Stimulated activated CD4-positive, alpha-beta T cell treated with anti-CD3 and anti-CD28 coated beads, Interleukin-2, amount 100 ng/mL, for 48 hours (primary cell): ENCODE measurements around the gene NMBR.
"Not testable (repeated sequence)": the region's sequence is repeated elsewhere in the genome, so short reads cannot be mapped to it uniquely, and the experiment has no call there.

Experiments used
- DNase-seq, 2 donors: peaks; one replicate each; pipeline ENCODE4 v3.0.0-alpha.2; 2020

The NMBR gene

DNA sequence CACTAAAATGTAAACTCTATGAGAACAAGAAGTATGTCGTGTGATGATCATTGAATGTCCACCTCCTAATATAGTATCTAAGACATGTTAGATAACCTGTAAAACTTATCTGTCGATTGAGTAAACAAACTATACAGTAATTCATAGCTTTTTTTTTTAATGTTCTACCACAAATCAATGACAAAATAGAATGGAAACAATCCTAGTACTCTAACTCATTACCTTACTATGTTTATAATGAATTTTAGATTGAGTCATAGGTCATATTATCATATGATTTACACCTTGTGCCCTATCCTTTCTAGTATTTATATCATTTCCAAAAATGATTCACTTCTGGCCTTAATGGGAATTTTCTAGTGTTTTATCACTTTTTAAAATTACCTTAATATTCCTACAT, 6.3 kb upstream of the NMBR start:
- DNase-seq, result no peak

DNA sequence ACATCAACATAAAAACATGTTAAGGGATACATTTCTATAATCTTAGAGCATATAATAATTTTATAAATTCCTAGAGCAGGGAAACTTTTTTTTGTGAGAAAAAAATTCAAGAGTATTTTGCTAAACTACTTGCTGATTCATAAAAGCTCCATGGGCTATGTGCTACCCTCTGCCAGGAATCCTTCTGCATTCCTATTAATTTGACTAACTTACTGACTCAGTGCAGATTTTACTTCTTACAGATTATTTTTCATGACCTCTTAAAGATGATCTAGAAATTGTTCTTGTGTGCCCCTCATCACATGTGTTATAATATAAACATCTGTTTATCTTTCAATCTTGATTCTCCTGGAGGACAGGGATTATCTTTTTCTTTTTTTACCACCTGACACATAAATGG, 5.8 kb upstream of the NMBR start:
- DNase-seq, result no peak

DNA sequence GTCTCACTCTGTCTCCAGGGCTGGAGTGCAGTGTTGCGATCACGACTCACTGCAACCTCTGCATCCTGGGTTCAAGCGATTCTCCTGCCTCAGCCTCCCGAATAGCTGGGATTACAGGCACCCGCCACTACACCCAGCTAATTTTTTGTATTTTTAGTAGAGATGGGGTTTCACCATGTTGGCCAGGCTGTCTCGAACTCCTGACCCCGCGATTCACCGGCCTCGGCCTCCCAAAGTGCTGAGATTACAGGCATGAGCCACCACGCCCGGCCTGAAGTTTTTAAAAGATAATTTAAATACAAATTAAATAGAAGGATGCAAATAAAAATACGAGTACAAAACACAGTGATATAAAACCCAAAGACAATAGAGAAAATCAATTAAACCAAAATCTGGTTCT, 5.4 kb downstream of the NMBR start:
- DNase-seq, result not testable (repeated sequence)

DNA sequence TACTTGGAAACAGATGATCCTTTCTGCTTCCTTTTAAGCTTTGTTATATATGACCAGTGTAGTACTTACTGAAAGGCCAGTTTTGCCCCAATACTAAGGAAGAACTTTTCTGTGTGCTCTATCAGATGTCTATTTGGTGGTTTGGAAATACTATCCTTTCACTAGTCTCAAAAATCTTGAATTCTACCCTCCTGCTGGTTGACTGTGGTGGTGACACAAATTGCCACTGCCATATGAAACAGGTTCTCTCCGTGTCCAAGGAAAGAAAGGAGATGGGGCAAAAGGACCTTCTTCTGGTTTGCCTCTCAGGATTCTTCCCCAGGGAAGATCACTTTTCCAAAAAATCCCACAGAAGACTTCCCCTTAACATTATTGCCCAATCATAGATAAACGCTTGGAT, 8.0 kb downstream of the NMBR start:
- DNase-seq, result no peak

DNA sequence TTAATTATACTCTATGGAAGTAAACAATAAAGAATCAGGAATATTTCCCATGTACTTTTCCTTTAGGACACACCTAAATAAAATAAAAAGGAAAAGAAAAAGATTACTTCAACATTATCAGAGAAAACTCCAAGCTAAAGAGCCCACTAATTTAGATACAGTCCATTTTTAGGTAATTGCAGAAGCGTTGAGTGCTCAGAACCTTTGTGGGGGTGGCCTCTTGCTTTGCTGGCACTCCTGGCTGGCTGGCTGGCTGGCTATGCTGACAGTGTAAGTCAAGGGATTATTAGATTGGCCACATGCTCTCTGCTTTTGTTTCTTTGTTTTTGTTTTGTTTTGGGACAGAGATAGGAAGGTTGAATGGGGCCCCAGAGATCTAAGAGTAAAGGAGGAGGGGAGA, 14.3 kb downstream of the NMBR start, which contains the start of gene GJE1:
Gene GJE1, plus strand, starts transcription at position 301 of the 400 bp plus-strand sequence. CDS start 234 bp downstream, outside the sequence.
- no peak for DNase-seq

DNA sequence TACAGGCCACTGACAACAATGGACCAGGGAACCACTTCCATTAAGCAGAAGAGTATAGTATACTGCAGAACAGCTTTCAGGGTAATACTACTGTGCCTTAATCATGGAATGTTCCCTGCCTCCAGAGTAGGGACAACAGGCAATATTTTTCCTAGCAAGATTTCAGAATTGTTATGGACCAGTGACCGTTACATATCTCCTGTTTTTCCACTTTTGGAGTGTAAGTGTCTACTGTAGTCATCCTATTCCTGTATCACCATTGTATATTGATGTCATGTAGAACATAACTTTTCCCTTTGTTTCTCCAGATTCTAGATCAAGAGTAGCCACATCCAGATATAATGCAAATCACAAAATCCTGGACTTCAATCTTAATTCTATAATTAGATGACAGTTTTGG, 16.1 kb downstream of the NMBR start:
- no peak for DNase-seq

DNA sequence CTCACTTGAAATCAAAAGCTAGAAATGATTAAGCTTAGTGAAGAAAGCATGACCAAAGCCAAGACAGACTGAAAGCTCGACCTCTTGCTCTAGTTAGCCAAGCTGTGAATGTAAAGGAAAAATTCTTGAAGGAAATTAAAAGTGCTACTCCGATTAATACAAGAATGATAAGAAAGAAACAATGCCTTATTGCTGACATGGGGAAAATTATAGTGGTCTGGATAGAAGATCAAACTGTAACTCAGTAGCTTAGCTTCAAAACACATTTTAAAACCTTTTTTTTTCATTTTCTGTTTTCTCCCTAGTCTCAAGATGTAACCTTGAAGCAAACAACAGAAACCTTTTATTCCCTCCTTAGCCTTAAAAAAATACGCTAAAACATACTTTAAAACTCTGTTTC, 25.6 kb downstream of the NMBR start:
- no peak for DNase-seq

DNA sequence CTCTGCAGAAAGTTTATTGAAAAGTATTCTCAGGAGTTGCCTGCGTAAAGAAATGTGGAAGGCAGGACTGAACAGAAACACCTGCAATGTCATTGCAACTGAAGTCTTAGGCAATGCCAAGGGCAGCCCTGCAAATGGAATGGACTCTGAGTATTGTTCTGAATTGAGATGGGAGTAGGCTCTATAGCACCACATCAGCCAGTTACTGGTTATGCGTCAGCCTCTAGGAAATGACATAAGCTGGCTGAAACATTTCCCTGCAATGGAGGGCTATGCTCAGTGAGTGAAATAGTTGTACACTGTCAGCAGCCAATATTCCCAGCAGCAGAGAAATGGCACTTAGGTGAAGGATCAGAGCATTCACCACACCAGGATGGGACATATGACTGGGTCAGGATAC, 28.0 kb downstream of the NMBR start:
- DNase-seq, result no peak

DNA sequence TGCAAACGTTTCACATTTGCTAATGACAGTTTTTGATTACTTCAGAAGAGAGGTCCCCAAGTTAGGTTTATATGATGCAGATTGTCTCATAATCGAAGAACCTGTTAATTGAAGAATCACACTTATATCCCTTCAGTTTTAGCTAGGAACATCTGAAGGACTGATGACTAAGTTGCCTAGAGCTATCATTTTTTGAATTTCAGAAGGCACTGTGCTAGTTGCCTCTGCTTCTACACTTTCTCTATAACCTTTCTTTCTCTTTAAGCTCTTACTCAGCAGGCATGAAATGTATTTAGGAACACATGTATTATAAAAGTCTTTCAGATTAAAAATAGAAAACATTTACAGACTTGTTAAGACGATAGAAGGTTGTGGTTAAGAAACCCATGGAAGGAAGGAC, 28.6 kb downstream of the NMBR start:
- DNase-seq, result no peak

DNA sequence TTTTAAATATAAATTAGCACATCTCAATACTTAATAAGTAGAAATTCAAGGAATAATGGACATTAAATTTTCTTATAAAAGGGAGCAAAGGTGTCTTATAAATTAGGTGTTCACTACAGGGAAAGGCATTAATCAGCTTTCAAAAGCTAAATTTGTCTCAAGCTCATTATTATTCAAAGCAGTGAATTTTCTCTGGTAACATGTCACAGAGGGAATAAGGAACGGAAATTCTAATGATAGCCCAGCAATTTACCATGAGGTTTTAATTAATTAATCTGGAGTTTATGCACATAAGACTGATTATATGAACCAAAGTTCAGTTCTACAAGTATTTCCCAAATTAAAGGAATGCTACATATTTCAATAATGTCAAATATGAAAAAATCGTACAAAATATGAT, 29.6 kb downstream of the NMBR start:
- no peak for DNase-seq

DNA sequence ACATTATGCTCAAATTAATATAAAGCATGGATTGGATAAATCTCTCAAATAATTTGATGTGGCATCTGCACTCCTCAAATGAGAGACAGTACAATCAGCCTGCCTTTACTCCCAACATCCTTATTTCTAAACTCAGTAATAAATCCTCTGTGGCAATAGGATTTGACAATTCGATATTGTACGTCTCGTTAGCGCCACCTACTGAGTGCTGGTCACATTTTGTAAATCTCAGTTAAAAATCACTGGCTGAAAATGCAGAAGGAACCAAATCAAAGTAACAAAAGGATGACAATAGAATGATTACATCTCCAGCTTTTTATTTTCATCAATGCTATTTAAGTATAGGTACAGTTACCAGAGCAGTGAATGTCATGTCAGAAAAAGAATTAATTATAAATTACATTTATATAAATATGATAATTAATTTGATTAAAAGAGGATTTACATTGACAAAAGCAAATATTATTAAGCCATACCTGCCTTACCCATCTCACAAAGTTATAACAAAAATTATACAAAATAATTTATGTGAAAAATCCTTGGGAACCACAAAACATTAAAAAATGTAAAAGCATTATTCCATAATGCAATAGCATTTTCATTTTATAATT, 34.4 kb downstream of the NMBR start:
- peak; percentile 73 to 76 for DNase-seq

DNA sequence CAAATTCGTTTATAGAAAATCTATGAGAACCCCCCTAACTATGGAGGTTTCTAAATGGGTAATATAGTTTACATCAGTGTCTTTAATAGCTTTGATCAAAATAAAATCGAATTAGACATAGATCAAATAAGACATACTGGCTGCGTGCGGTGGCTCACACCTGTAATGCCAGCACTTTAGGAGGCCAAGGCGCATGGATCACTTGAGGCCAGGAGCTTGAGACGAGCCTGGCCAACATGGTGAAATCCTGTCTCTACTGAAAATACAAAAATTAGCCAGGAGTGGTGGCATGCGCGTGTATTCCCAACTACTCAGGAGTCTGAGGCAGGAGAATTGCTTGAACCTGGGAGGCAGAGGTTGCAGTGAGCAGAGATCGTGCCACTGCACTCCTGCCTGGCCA, 36.1 kb downstream of the NMBR start:
- not testable (repeated sequence) for DNase-seq

DNA sequence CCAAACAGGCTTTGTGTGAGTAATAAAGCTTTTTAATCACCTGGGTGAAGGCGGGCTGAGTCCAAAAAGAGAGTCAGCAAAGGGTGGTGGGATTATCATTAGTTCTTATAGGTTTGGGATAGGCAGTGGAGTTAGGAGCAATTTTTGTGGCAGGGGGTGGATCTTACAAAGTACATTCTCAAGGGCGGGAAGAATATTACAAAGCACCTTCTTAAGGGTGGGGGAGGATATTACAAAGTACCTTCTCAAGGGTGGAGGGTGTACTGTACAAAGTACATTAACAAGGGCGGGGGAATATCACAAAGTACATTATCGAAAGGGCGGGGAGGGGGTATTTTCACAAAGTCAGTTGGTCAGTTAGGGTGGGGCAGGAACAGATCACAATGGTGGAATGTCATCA, 42.1 kb downstream of the NMBR start:
- DNase-seq, result not testable (repeated sequence)

DNA sequence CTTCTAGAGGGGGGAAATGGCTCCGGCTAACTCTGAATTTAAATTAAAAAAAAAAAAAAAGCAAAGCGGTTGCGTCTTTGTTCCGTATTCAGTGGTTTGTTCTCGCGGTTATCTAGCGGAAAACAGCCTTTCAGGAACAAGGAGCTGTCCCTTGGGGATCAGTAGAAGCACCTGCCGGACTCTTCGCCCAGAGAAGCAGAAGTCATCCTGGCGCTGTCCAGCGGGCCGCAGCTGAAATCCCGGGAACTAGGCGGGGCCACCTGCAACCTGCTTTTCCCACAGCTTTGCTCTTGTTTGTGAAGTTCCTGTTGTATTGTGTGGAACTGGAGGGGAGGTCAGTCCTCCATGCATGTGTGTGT, 58.1 kb downstream of the NMBR start:
- no peak for DNase-seq

DNA sequence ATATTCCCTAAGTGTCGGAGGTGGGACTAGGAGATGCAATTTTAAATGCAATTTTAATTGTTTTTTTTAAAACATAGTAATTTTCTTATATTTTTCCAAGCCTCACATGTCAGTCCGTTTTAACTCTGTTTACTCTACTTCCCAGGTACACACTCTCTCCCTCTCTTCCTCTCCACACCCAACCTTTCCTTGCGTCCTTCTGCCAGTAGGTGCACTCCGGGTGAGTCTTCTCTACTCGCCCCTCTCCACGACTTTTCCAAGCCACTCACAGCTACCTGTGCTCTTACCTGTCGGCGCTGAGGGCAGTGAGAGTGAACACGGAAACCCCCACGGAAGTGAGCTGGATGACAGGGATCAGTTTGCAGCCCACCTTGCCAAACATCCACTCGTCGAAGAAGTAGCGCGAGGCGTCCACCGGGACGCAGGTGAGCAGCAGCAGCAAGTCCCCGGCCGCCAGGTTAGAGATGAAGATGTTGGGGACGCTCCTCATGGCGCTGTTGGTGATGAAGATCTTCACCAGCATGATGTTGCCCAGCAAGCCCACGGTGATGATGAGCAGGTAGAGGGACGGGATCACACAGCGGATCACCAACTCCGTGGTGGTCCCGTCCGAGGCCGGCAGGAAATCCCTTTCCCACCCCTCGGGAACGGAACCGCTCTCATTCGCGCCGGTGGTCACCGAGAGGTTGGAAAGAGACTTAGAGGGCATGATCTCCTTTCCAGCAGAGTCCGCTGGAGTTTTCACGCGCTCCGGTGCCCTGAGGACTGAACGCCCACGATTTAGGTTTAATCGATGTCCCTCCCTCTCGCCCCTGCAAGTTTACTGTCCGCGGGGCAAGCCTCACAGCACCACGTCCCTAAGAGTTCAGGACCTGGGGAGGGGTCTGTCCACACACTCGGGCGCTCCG, 58.7 kb downstream of the NMBR start:
- no peak for DNase-seq

DNA sequence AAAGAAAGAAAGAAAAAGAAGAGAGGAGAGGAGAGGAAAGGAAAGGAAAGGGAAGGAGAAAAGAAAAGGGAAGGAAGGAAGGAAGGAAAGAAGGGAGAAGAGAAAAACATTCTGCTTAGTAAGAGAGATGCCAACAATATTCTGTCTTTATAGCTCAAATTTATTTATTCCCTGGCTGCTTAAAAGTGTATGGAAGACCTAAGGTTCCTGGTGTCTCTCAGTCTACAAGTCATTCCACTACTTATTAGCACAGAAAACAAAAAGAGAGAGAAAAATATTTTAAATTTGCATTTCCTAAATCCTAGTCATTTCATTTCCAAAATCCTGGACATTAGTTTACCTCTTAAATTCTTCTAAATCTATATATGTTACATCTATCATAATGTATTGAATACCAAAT, 67.8 kb downstream of the NMBR start:
- no peak for DNase-seq

DNA sequence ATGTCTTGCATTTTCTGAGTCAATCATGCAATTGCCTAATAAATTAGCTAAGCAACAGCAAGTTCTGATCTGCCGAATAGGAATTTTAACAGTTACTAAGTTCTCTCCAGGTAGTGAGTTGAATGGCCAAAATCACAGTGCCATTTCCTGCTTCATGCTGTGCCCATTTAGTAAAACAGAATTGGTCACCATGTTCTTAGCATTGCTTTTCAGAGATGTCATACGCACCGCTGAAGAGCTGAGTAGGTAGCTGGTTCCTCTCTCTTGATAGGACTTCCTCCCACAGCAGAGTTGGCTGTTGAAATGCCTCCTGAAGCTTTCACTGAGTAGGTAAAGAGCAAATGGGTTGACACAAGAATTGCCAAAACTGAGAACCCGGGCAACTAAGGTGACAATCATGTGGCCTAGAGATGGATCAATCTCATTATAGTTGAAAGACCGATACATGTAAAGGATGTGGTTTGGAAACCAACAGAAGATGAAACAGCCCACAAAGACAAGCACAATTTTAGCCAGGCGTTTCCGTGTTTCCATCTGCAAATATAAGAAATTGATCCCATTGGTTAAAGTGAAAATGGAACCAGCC, 71.3 kb downstream of the NMBR start:
- DNase-seq, result no peak

DNA sequence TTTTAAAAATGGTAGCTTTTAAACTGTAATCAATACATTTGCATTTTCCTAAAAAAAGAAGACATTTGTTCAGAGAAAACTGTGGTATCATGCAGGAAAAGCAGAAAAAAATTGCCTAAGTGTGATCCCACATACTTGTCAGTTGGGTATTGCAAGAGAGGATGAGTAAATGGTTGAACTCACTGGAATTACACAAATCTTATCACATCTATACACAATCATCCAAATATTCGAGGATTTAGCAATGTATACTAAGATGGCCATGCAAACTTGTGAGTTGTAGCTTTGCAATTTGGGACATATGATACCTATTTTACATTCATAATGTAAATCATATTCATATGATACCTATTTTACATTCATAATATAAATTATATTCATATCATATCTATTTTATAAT, 72.4 kb downstream of the NMBR start:
- DNase-seq, result no peak

DNA sequence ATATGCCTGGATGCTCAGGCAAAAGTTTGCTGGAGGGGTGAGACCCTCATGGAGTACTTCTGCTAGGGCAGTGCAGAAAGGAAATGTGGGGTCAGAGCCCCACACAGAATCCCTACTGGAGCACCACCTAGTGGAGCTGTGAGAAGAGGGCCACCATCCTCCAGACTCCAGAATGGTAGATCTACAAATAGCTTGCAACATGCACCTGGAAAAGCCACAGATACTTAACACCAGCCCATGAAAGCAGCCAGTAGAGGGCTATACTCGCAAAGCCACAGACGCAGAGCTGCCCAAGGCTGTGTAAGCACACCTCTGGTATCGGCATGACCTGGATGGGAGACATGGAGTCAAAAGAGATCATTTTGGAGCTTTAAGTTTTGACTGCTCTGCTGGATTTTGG, 74.9 kb downstream of the NMBR start:
- no peak for DNase-seq

DNA sequence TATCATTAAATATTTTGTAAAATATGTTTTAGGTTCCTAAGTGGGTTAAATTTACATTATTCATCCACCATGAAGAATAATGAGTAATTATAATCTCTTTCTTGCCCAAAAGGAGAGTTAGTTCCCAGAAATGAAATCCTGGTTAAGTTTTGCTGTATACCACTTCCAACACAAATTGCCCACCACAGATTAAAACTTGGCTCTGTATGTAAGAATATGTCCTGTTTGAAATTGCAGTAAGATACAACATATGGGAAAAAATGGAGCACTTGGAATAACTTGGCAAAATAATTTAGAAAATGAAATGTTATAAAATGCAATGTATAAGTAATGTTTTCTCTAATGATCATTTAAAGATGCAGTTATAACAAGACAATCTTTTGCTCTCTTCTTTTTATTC, 78.5 kb downstream of the NMBR start:
- DNase-seq, result no peak

DNA sequence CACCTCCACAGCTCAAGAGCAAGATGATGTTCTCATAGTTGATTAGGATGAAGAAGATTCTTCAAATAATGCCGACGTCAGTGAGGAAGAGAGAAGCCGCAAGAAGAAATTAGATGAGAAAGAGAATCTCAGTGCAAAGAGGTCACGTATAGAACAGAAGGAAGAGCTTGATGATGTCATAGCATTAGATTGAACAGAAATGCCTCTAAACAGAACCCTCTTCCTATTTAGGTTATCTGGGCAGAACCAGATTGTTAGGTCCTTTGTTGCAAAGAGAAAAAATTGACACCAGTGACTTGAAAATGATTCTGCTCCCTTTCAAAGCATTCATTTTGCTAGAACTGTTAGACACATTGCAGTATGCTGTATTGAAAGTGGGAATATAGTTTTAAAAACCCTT, 84.1 kb downstream of the NMBR start:
- DNase-seq, result not testable (repeated sequence)

DNA sequence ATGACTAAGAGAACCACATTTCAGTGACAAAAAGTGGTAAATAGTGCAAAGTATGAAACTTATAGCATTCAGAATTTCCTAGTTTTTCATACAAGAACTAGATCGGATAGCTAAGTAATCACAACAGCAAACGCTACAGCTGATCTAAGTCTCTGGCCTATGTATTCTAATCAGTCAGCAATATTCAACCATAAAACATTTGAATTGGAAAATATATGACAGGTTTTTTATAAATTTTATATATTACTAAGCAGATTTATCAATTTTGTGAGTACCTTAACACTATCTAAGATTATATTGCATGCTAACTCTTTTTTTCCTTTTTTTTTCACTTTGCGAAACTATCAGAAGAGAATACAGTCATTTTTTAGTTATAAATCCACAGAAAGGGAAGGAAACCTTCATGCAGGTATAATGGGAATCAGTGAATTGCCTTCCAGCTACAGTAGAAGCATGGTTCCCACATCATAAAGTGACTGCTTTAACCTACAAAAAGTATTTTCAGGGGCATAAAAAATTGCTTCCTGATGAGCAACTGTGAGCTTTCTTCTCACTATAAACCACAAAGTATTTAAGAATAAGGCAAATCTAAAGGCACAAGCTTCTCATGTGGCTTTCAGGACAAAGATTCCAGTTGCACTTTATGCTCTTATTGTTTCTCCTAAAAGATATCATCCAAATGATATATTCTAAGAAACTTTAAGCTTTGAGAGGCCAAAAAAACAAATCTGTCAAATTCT, 88.2 kb downstream of the NMBR start:
- no peak for DNase-seq

DNA sequence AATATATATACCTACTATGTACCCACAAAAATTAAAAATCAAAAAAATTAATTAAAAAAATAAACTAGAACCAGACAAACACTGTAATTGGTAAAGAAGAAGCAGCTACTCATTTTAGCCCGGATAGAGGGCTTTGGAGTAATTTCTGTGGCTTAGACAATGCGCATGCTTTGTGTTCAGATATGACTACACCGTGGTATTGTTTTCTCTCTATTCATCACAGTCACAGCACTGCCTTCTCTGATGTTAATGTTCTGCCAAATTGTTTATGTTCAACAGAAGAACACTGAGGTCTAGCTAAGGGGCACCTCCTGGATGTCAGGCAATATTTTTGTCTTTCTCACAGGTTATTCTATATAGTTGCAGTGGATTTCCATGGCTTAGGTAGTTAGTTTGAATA, 91.7 kb downstream of the NMBR start:
- no peak for DNase-seq

DNA sequence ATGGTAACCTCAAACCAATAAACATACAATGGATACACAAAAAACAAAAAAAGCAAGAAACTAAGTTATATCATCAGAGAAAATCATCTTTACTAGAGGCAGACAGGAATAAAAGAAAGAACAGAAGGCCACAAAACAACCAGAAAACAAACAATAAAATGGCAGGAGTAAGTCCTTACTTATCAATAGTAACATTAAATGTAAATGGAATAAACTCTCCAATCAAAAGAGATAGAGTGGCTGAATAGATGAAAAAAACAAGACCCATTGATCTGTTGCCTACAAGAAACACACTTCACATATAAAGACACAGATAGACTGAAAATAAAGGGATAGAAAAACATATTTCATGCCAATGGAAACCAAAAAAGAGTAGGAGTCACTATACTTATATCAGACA, 95.5 kb downstream of the NMBR start:
- DNase-seq, result no peak
